AG09309 (cell line): ENCODE data around the gene PHAX.
"Not testable (repeated sequence)": the region's sequence is repeated elsewhere in the genome, so short reads cannot be mapped to it uniquely, and the experiment has no call there.

Experiments
- DNase-seq: peaks from one replicate; pipeline ENCODE4 v3.0.0-alpha.2; 2010; ENCODE audit warnings: low read depth
- H3K4me3 ChIP-seq: 2 replicates; pipeline ENCODE4 v1.5.1; 2011; ENCODE audit warnings: mild to moderate bottlenecking, low read depth, low read length, moderate library complexity; ENCODE audit not compliant: control insufficient read depth
- TF ChIP-seq, protein P1 (sequence below): IDR thresholded peaks from 2 replicates; pipeline ENCODE4 v1.5.1; 2011; ENCODE audit warnings: mild to moderate bottlenecking, low read depth, low read length, inconsistent platforms; ENCODE audit not compliant: insufficient read depth, control insufficient read depth; ENCODE audit errors: missing control alignments

PHAX gene

DNA sequence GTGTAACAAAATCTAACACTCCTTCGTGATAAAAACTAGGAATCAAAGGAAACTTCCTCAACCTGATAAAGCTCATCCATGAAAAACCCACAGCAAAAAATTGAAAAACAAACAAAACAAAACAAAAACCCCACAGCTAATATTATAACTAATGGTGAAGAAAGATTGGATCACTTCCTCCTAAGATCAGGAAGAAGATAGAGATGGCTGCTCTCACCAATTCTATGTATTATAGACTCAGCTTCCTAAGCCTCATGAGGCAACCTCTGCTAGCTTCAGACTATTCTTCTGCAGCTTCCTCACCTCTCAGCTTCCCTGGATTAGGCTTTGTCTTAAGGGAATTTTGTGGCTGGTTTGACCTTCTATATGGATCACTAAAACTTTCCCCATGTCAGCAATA is 40.1 kb downstream of the PHAX start:
- TF ChIP-seq, protein P1, sequence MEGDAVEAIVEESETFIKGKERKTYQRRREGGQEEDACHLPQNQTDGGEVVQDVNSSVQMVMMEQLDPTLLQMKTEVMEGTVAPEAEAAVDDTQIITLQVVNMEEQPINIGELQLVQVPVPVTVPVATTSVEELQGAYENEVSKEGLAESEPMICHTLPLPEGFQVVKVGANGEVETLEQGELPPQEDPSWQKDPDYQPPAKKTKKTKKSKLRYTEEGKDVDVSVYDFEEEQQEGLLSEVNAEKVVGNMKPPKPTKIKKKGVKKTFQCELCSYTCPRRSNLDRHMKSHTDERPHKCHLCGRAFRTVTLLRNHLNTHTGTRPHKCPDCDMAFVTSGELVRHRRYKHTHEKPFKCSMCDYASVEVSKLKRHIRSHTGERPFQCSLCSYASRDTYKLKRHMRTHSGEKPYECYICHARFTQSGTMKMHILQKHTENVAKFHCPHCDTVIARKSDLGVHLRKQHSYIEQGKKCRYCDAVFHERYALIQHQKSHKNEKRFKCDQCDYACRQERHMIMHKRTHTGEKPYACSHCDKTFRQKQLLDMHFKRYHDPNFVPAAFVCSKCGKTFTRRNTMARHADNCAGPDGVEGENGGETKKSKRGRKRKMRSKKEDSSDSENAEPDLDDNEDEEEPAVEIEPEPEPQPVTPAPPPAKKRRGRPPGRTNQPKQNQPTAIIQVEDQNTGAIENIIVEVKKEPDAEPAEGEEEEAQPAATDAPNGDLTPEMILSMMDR, result no peak
- H3K4me3 ChIP-seq, result no peak overlapping the region
- no peak for DNase-seq

DNA sequence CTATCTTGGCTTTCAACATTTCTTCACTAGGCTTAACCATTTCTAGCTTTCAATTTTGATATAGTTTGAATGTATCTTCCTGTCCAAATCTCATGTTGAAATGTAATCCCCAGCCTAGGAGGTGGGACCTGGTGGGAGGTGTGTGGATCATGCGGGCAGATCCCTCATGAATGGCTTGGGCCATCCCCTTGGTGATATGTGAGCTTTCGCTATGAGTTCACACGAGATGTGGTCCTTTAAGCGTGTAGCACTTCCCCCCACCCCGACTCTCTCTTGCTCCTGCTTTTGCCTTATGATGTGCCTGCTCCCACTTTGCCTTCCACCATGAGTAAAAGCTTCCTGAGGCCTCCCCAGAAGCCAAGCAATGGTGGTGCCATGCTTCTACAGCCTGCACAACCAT is 40.6 kb downstream of the PHAX start:
- H3K4me3 ChIP-seq, result no peak overlapping the region
- no peak for DNase-seq
- TF ChIP-seq, protein P1, result no peak

GRCh38 chr5:126645132-126645531 is 44.4 kb downstream of the PHAX start:
- DNase-seq, result no peak
- TF ChIP-seq, protein P1, result no peak
- H3K4me3 ChIP-seq, result no peak overlapping the region

DNA sequence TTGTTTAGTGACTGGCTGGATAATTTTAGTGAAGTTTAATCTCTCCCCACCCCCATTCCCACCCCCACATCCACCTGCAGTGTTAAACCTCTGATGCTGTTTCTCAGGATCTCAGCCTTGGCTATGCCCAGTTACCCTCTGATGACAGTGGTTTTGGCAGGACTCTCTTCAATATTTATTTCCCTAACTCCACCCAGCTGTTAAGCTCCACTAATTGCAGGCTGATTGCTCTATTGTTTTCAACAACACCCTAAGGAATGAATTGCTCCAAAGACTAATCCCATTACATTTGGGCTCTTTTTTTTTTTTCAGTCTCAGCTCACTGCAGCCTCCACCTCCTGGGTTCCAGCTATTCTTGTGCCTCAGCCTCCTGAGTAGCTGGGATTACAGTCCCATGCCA is 46.3 kb downstream of the PHAX start:
- no peak for DNase-seq
- H3K4me3 ChIP-seq, result no peak overlapping the region
- TF ChIP-seq, protein P1, result no peak

DNA sequence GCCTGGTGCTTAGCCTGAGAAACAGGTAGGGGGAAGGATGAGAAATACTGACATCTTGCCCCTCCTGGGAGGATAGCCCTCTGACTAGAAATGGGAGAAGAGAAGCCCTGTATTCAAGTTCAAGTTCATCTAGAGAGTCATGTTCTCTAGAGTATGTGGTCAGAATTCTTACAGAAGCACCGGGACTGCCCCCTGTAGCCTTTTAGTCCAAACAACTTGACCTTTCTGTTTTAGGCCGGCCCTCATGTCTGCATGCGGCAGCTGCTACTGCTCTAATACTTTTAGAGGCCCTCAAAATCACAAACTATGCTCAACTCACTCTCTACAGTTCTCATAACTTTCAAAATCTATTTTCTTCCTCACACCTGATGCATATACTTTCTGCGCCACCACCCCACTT is 47.7 kb downstream of the PHAX start:
- DNase-seq, result no peak
- H3K4me3 ChIP-seq, result no peak overlapping the region
- TF ChIP-seq, protein P1, result no peak

DNA sequence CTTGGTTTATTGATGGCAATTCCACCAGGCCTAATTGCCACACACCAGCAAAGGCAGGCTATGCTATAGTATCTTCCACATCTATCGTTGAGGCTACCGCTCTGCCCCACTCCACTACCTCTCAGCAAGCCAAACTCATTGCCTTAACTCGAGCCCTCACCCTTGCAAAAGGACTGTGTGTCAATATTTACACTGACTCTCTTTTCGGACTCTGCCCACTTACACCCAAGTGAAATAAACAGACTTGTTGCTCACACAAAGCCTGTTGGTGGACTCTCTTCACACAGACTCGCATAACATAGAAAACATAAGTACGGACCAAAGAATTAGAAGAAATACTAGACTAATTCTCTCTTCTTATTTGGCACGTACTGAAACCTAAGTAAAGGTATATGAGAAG is 48.3 kb downstream of the PHAX start:
- not testable (repeated sequence) for DNase-seq, H3K4me3 ChIP-seq

GRCh38 chr5:126649709-126650108 is 49.0 kb downstream of the PHAX start:
- H3K4me3 ChIP-seq, DNase-seq: not testable (repeated sequence)

DNA sequence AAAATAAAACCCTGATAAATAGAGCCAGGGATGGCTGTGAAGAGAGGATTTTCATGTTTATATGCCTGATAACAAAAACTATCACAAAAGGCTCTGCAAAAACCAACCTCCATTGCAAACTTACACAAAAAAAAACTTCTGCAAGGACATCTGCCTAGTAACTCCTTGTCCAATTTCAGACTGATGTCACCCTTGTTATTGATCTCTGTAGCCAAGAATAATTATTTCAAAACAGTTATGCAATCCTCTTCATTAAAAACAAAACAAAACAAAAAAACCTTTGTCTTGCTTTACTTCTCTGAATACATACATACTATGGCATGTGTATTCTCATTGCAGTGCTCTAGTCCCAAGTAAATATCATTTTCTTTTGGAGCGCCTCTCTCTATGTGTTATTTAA is 49.7 kb downstream of the PHAX start:
- TF ChIP-seq, protein P1, result no peak
- no peak overlapping the region for H3K4me3 ChIP-seq
- DNase-seq, result no peak
